ENCODE results near the gene HCAR1.
"Not testable (repeated sequence)": the region's sequence is repeated elsewhere in the genome, so short reads cannot be mapped to it uniquely, and the experiment has no call there.

Gene HCAR1

DNA sequence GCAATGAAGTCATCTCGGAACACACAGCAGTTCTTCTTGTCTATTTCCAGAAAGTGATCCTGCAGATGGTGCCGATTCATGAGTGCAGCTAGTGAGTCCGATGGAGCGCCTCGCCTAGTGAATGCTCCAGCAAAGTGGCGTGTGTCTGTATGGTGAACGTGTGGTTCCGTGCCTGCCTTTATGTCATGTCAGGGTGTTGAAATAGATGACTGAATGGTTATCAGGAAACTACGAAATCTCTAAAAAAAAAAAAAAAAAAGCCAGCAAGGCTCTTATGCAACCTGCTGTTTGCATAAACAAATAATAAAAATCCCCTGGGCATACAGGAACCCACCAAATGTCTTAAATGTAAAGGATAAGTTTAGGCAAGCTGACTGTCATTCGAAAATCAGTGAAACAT, 14.0 kb downstream of the HCAR1 start, which contains the start of gene HCAR3:
Gene HCAR3, minus strand, starts transcription at position 154 of the 400 bp plus-strand sequence. Its CDS starts 74 bp downstream, at position 80.
- DNase-seq = not testable (repeated sequence)

DNA sequence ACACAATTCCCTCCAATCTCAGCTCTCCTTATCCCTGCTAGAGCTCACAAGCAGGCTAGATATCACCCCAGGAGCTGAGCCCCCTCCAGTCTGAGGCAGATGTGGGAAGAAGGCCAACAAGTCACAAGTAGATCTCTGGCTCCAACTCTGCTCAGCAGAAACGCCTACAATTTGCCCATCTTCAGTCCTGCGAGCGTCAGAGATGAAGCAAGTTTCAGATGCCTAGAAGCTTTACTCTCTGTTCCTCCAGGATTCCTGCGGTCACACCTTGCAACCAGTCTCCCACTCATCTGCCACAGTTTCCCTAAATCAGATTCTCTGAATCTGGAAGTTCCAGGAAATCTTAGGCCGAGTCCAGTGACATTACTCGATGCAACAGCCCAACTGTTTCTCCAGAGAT, 15.4 kb downstream of the HCAR1 start:
- DNase-seq = not testable (repeated sequence)

DNA sequence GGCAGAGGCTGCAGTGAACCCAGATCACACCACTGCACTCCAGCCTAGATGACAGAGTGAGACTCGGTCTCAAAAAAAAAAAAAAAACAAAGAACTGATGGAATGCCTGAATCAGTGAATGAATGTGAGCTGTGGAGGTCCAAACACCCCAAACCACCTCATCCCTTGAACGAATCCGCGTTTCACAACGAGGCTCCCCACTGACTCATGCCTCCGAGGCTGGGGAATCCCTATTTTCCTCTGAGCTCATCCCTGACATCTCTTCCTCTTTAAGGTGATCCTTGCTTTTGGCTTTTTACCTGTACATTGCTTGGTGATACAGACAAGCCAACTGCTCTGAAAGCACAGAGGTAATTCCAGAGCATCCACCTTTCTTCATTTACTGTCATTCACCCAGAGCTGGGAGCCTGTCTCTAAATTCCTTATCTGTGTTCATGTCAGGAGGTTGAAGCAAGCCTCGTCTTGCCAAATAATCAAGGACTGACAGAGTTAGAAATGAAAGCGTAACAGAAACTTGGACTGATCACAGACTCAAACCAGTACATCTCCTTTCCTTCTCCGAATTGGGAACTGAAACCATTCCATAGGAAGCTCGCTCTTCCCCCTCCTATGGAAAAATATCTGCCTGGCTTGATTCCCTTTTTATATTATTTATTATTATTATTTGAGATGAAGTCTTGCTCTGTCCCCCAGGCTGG, 17.0 kb downstream of the HCAR1 start:
- not testable (repeated sequence) for DNase-seq

DNA sequence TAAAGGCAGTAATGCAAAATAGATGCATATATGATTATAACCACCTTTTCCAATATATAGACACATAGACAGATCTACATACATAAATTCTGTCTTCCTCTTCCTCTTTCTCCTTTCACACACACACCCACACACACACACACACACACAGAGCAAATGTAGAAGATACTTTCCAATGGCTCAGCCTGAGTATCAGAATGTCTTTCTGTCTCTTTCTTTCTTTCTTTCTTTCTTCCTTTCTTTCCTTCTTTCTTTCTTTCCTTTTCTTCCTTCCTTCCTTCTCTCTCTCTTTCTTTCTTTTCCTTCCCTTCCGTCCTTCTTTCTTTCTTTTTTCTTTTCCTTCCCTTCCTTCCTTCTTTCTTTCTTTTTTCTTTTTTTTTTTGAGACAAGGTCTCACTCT, 19.4 kb downstream of the HCAR1 start:
- not testable (repeated sequence) for DNase-seq

DNA sequence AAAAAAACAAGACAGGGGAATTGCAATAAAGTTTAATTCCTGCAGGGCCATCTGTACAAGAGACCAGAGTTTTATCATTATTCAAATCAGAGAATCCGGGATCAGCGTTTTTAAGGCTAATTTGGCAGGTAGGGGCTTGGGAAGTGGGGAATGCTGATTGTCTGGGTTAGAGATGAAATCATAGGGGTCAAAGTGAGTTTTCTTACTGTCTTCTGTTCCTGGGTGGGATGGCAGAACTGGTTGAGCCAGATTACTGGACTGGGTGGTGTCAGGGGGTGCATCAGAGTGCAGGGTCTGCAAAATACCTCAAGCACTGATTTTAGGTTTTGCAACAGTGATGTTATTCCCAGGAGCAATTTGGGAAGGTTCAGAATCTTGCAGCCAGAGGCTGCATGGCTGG, 20.3 kb downstream of the HCAR1 start:
- not testable (repeated sequence) for DNase-seq

DNA sequence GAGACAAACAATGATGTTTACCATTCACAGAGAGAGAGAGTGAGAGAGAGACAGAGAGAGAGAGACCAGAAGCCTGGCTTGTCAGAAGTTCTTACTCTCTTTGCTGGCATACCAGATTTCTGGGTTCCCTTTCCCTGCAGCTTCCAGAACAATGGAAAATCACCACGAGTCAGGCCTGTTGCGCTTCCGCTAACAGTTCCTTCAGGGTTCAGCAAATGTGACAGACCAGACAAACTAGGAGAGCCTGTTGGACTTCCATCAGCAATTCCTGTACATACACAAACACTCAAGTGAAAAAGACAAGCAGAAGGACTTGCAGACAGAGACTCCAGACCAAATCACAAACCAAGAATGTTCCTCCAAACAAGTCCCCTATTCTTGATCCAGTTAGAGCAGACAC, 21.4 kb downstream of the HCAR1 start:
- not testable (repeated sequence) for DNase-seq

DNA sequence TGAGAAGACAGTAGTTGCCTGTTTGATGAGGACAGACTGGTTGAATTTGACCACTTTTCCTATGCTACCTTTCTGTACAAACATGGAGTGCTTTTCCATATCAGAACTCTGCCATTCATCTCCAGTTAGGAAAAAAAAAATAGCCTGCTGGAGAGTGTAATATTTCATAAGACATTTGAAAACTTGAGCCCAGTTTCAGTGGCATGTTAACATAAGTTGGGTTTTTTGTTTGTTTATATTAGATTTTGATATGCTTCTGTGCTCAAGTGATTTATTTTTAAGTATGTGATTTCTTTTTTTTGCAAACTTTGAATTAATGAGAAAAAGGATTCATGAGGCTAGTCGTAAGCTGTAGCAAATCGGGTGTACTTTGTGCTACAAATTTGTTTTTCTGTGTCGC, 26.8 kb downstream of the HCAR1 start:
- not testable (repeated sequence) for DNase-seq

DNA sequence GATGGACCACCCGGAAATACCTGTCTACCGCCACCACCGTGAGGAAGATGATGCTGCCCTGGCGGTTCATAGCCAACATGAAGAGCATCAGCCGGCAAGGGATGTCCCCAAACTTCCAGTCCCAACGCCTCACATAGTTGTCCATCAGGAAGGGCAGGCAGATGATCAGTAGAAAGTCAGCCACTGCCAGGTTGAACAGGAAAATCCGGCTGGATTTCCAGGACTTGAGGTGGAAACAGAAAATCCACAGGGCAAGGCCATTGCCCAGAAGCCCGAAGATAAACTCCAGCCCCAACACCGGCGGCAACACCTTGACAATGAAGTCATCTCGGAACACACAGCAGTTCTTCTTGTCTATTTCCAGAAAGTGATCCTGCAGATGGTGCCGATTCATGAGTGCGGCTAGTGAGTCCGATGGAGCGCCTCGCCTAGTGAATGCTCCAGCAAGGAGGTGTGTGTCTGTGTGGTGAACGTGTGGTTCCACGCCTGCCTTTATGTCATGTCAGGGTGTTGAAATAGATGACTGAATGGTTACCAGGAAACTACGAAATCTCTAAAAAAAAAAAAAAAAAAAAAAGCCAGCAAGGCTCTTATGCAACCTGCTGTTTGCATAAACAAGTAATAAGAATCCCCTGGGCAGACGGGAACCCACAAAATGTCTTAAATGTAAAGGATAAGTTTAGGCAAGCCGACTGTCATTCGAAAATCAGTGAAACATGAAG, 27.6 kb downstream of the HCAR1 start, which contains the start of gene HCAR2:
Gene HCAR2, minus strand, starts transcription at position 468 of the 722 bp plus-strand sequence. Its CDS starts 74 bp downstream, at position 394.
- not testable (repeated sequence) for DNase-seq

DNA sequence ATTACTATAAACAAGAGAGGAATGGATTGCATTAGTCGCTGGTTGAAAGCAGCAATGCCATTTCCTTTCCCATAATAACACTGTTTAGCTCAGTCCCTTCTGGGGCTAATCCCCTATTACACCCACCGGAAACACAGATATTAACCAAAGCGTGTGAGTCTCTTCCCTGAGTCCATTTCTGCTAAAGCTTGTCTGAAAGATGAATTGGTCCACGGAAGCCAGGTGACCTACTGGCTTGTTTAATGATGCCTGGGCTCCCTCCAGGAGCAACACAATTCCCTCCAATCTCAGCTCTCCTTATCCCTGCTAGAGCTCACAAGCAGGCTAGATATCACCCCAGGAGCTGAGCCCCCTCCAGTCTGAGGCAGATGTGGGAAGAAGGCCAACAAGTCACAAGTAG, 29.2 kb downstream of the HCAR1 start:
- DNase-seq = not testable (repeated sequence)

DNA sequence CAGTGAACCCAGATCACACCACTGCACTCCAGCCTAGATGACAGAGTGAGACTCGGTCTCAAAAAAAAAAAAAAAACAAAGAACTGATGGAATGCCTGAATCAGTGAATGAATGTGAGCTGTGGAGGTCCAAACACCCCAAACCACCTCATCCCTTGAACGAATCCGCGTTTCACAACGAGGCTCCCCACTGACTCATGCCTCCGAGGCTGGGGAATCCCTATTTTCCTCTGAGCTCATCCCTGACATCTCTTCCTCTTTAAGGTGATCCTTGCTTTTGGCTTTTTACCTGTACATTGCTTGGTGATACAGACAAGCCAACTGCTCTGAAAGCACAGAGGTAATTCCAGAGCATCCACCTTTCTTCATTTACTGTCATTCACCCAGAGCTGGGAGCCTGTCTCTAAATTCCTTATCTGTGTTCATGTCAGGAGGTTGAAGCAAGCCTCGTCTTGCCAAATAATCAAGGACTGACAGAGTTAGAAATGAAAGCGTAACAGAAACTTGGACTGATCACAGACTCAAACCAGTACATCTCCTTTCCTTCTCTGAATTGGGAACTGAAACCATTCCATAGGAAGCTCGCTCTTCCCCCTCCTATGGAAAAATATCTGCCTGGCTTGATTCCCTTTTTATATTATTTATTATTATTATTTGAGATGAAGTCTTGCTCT, 30.5 kb downstream of the HCAR1 start:
- not testable (repeated sequence) for DNase-seq

DNA sequence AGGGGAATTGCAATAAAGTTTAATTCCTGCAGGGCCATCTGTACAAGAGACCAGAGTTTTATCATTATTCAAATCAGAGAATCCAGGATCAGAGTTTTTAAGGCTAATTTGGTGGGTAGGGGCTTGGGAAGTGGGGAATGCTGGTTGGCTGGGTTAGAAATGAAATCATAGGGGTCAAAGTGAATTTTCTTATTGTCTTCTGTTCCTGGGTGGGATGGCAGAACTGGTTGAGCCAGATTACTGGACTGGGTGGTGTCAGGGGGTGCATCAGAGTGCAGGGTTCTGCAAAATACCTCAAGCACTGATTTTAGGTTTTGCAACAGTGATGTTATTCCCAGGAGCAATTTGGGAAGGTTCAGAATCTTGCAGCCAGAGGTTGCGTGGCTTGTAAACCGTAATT, 33.7 kb downstream of the HCAR1 start:
- DNase-seq = not testable (repeated sequence)

DNA sequence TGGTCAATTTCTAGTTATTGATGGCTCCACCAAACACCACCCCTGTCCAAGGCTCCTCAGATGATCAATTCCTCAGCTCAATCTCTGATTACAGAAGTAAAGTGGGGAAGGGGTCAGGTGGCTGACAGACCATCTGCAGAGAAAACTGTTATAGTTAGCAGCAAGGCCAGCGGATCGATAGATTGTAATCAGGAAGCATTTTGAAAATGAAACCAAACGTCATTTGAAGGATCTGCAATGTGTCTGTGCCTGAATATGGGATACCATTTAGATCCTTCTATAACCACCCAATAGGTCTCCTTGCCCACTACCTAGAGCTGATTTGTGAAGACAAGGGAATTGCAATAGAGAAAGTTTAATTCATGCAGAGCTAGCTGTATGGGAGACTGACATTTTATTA, 39.1 kb downstream of the HCAR1 start:
- DNase-seq = no peak

DNA sequence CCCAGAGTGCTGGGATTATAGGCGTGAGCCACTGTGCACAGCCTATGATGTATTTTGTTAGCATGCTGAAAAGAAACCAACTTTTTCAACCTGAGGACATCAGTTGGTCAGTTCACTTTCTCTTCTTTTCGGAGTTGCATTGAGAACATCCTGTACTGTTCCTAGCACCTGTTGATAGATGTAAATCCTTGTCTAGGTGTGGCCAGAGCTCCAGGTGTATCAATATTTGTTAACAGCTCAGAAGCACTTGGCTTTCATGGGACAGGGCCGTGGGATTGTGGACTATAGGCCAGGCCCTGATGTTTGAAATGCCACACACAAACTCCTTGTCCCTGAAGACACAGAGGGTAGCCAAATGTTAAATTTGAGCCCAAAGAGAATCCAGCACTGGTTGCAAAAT, 42.4 kb downstream of the HCAR1 start:
- DNase-seq = no peak

DNA sequence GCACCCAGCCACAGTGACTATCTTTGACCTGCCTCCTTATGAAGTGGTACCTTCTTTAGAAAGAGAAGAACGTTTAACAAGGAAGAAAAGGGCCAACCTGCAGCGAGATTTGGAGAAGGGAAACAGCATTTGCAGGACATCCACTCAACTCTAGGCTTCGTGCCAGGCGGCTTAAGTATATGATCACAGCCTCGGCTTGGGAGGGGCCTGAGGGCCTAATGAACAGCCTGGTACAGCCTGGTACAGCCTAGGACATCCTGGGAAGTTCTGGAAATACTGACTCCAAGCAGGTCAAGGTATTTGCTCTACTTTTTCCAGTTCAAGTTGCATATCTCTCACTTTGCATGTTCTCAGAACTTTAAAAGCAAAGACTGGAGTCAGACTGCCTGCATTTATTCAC, 43.6 kb downstream of the HCAR1 start:
- no peak for DNase-seq

DNA sequence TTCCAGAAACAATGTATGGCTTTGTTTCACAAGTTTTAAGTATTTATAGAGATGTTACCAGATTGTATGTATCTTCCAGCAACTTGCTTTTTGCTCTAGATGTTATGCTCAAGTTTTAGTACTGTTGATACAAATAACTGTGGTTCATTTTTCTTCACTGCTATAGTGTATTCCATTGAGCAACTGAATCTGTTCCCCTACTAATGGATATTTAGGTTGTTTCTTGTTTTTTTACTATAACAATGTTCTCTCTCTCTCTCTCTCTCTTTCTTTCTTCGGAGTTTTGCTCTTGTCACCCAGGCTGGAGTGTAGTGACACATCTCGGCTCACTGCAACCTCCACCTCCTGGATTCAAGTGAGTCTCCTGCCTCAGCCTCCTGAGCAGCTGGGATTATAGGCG, 44.1 kb downstream of the HCAR1 start:
- DNase-seq = no peak

DNA sequence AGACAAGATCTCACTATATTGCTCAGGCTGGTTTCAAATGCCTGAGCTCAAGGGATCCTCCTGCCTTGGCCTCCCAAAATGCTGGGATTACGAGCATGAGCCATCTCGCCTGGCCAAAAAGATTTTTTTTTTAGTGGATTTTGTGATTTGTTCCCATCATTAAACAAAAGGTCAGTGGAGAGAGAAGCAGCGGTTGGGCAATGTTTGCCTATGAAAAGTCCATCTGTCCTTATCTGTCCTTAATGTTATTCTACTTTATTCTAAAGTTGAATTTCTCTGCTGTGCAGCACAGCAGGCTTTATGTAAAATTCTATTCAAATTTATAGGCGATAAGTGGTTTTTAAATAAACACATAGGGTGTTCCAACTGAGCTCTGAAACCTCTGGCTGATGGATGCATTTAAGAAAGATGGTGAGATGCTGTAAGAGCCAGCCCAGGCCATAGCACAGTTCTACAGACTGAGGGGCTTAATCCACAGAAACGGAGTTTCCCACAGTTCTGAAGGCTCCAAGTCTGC, 46.3 kb downstream of the HCAR1 start:
- no peak for DNase-seq

DNA sequence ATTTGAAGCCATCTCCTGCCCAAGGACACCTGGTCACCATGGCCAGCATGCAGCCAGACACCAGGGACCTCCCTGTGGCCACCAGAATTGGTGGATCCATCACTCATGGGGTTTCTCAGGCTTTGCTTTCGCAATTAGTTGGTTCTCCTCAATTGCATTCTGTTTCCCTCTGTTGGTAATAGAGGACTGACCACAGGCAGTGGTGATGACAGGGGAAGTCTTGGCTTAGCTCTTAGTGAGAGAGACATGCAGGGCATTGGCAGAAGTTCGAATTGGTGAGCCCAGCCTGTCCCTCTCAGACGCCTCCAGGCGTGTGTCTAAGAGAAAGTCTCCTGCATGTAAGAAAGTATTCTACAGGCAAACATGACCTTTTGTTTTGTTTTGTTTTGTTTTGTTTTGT, 48.8 kb downstream of the HCAR1 start:
- no peak for DNase-seq

DNA sequence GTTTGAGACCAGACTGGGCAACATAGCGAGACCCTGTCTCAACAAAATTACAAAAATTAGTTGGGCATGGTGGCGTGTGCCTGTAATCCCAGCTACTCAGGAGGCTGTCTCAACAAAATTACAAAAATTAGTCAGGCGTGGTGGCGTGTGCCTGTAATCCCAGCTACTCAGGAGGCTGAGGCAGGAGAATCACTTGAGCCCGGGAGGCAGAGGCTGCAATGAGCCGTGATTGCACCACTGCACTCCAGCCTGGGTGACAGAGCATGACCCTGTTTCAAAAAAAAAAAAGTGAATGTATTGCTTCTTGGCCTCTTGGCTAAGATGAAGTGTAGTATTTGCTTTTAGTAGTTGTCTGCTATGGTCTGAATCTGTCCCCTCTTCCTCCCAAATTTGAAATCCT, 49.7 kb downstream of the HCAR1 start:
- not testable (repeated sequence) for DNase-seq

DNA sequence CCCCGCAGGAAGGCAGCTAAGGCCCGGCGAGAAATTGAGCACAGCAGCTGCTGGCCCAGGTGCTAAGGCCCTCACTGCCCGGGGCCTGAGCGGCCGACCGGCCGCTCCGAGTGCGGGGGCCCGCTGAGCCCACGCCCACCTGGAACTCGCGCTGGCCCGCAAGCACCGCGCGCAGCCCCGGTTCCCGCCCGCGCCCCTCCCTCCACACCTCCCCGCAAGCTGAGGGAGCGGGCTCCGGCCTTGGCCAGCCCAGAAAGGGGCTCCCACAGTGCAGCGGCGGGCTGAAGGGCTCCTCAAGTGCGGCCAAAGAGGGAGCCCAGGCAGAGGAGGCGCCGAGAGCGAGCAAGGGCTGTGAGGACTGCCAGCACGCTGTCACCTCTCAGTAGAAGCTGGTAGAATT, 53.9 kb downstream of the HCAR1 start:
- not testable (repeated sequence) for DNase-seq
